A375 (cell line): ENCODE results near the gene TAF9B. TPM values are rescaled to one million over a fixed set of nuclear protein-coding genes. Genes with fewer than 3 reads are reported as not detected.

Source experiments
- total RNA-seq: library from RNA; depleted of rRNA; stranded (reverse); fragments of >200 nt; shearing (Covaris generic); gene quantifications from 2 replicates; pipeline ENCODE4 v1.2.3, GENCODE V29; 2014; rRNA removed

Gene TAF9B
- total RNA-seq = 17.0 and 17.7 TPM in 2 replicates

GRCh38 chrX:78139160-78140123 lies at the start of gene TAF9B:
TAF9B (minus strand) TSS chrX:78139650; CDS start chrX:78139611, 39 bp downstream.

GRCh38 chrX:78103623-78104446 lies 35.6 kb downstream of the TAF9B start, which contains the start of gene PGK1:
PGK1 (plus strand) TSS chrX:78104248; CDS start chrX:78104341, 93 bp downstream.

Other genes starting within 250 kb of the TAF9B start
- 60.0 and 63.4 TPM in 2 replicates for gene MAGT1, start 244.2 kb downstream of the TAF9B start, total RNA-seq
- gene COX7B, start 240.2 kb downstream of the TAF9B start, total RNA-seq = 281 and 348 TPM in 2 replicates
- gene ATP7A, start 229.0 kb downstream of the TAF9B start, total RNA-seq = 3.2 and 5.4 TPM in 2 replicates
- gene PGAM4, start 170.0 kb downstream of the TAF9B start, total RNA-seq = not detected in 2 replicates
- 345 and 352 TPM in 2 replicates for gene PGK1, start 35.4 kb downstream of the TAF9B start, total RNA-seq
- gene CYSLTR1, start 188.0 kb upstream of the TAF9B start, total RNA-seq = 0.16 TPM in 1 of 2 replicates, not detected in the other